CMK (cell line): Measurements from ENCODE around the gene MTX1.
A peak's percentile ranks its signal among the peaks of the same experiment; 100 is the strongest.
"Not testable (repeated sequence)": the region's sequence is repeated elsewhere in the genome, so short reads cannot be mapped to it uniquely, and the experiment has no call there.

Experiments
- DNase-seq: peaks from one replicate; pipeline ENCODE4 v3.0.0-alpha.2; 2010; ENCODE audit warnings: low read depth

MTX1 gene

GRCh38 chr1:155241069-155241679 lies 32.7 kb downstream of the MTX1 start:
- no peak for DNase-seq

- no peak for DNase-seq
Measured at GRCh38 chr1:155241841-155242264, 33.4 kb downstream of the MTX1 start.

- no peak for DNase-seq
Measured at GRCh38 chr1:155242805-155243358, 34.4 kb downstream of the MTX1 start.

GRCh38 chr1:155244368-155245162 lies 36.1 kb downstream of the MTX1 start:
- DNase-seq: peak; percentile 99

DNA sequence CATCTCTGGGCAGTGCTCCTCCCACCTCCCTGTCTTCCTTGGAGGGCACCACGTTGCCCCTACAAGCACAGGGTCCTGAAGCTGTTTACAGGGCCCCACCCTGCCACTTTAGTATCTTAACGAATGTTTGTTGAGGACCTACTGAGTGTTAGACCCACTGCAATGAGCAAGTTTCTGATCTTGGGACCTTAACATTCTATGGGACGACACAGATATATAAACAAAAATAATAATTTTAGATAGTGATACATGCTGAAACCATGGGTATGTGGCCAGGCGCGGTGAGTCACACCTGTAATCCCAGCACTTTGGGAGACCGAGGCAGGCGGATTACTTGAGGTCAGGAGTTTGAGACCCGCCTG lies 36.6 kb downstream of the MTX1 start:
- DNase-seq: no peak

DNA sequence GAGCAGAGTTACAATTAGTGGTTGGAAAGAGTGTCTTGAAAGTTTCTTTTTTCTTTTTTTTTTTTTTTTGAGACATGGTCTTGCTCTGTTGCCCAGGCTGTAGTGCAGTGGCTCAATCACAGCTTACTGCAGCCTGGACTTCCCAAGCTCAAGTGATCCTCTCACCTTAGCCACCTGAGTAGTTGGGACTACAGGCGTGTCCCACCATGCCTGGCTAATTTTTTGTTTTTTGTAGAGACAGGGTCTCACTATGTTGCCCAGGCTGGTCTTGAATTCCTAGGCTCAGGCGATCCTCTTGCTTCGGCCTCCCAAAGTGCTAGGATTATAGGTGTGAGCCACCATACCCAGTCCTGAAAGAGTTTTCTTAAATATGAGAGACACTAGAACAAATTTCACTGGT lies 38.3 kb downstream of the MTX1 start:
- DNase-seq: not testable (repeated sequence)

DNA sequence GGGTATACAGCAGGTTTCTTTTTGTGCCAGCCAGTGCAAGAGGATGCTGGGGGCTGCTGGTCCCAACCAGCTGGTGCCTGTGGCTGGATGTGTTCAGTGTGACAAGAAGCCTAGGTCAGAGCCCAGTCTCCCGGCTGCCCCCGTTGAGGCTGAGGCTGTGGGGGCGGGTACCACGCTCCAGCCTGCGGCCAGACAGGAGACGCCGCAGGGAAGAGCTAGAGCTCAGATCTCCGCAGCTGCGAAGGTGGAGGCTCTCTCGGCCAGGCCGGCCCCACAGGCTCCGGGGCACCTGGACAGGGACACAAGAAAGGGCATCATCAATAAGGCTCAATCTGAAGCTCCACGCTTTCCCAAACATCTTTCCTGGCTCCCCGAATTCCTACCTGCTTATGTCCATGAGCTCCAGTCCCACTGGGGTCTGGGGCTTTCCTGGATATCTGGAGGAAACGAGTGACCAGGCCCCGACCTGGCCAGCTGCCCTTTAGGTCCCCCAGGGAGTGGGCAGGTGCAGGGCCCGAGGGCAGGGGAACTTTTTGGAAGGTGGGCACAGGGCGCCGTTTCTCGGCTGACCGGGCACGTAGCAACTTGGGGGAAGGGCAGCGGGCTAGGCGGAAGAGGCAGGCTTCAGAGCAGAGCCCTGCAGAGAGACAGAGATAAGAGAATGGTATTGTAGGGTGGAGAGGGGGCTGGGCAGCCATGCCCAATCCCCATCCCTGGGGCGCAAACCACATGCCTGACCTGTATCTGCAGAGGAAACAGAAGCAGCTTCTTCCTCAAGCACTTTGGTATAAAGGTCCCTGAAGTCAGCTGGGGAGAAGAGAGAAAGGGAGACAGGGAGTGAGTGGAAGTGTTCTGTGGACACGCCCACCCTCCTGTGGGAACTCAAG lies 39.4 kb downstream of the MTX1 start:
- DNase-seq: peak; percentile 84

GRCh38 chr1:155250246-155250632 lies 41.7 kb downstream of the MTX1 start:
- DNase-seq: peak; percentile 79

DNA sequence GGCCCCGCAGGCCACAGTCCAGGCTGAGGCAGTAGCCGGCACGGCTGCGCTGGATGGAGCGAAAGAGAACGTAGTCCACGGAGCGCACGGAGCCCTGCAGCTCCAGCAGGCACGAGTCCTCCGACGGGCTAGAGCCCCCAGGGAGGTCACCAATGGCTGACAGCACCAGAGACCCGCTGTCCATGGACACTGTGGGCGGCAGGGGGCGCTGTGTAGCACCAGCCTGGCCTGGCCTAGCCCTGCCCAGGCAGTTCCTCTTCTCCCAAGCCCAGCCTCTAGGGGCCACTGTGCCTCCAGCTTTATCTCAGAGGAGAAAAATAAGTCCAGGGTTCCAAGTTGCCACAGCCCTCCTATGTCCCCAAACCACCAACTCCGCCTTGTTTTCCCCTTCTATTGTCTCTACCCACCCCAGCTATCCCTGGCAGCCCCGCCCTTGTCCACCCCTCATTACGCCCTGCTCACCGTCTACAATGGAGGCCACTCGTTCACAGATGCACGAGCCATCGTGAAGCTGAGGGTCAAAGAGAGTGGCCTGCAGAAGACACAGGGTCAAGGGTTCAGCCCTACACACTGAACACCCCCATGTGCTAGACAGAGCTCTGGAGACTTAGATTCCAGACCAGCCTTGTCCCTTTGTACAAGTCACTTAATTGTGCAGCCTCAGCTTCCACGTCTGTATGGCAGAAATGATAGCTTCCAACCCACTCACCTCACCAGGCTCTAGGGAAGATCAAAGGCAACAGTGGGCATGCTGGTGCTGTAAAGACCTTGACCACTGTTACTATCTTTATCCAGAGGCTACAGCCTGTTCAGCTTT lies 42.3 kb downstream of the MTX1 start:
- DNase-seq: peak; percentile 89

DNA sequence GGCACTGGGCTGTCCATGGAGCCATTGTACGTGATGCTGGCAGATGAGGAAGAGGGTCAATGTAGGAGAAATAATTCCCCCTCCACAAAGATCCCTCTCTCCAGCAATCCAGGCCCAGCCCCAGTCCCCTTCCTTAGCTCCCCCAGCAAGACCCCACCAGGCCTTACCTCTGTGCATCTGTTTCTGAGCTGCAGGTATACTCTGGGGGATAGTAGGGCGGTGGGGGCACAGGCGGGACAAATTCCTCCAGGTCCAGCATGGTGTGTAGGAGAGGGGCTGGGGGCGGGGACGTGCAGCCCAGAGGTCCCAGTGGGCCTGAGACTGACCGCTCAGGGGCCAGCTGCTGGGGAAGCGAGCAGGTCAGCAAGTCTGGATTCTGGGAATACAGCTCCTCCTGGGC lies 43.1 kb downstream of the MTX1 start:
- no peak for DNase-seq

GRCh38 chr1:155253208-155253607 lies 44.7 kb downstream of the MTX1 start:
- DNase-seq: no peak

GRCh38 chr1:155253797-155254196 lies 45.3 kb downstream of the MTX1 start:
- DNase-seq: no peak

- DNase-seq: no peak
Measured at GRCh38 chr1:155254228-155254713, 45.8 kb downstream of the MTX1 start.

GRCh38 chr1:155254714-155255242 lies 46.3 kb downstream of the MTX1 start:
- DNase-seq: no peak

- DNase-seq: peak; percentile 70
Measured at GRCh38 chr1:155255243-155256007, 46.9 kb downstream of the MTX1 start, which contains the start of gene ENTREP3. Gene ENTREP3 (minus strand): TSS chr1:155255483. CDS start chr1:155254877, 606 bp downstream.

DNA sequence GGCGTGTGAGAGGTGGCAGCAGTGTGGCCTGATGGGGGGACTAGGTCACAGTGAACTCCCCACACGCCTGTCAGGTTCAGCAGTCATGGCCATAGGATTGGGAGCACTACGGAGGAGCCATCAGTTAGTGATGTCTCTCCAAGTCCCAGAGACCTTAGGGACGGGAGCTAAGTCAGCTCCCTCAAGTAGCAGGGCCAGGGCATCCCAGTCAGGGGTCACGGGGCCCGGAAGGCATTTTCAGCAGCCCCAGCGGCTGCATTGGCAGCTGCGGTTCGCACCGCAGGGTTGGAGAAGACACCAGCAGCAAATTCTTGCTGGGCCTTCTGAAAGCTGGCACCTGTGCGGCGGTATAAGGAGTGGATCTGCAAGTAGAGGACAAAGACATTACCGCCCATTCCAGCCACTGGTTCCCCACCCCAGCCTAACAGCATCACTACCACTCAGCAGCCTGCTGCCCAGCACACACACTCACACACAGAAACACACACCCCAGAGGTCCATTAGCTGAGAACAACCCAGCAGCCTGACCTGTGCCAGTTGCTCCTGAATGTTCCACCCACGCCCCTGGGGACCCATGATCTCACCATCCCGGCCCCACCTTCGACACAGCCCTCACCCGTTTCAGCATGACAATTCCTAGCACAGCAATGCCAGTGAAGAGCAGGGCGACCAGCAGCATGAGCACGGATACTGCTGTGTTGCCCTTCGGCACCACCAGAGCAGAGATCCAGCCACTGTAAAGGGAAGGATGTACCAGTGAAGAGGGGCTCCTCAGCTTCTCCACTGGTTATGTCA lies 47.8 kb downstream of the MTX1 start:
- DNase-seq: no peak

DNA sequence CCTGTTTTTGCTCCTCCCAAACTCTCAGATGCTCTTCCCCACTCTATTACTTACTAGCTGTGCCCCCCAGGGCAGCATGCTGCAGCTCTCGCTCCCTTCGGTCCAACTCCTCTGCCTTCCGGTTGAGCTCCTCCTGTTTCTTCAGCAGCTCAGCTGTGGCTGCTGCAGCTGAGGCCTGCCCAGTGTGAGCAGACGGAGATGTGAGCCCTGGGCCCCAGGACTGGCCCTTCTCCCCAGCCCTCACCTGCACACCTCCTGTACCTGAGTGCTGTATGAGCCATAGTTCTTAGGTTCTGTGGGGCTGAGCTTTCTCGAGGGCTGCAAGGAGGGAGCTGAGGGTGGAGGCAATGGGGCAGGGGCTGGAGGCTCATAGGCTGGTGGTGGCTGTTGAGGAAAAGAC lies 51.8 kb downstream of the MTX1 start:
- DNase-seq: no peak

GRCh38 chr1:155261493-155261851 lies 53.0 kb downstream of the MTX1 start:
- DNase-seq: no peak

DNA sequence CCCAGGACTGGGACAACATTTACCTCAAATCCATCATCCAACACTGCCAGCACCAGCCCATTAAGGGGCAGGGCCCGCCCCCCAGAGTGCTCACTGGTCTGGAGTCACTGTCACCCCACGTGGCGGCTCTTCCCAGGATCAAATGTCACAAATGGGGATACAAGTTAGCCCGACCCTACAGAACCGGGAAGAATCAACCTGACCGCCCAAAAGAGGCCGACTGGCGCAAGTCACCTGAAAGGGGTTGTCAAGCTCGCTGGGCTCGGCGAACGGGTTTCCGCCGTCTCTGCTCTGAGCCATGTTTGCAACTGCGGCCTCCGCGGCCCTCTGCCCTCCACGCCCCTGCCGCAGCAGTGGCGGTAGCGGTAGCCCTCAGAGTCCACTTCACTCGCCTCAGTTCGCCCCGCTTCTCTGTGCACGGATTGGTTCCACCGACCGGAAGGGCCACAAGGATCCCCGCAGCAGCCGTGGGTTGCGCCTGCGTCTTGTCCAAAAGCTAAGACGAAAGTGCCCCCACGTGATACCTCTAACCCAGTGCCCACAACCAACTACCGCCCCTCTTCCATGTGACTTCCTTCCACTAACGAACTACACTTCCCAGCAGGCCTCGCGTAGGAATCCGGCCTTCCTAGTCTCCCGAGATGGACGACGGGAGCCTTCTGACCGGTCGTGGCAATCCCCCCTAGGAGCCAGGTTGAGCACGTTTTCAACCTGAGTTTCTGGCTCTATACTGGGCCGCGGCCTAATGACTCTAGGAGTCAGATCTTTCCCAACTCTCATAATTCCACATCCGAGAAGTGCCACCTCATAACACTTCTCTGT lies 53.6 kb downstream of the MTX1 start, which contains the start of gene SCAMP3:
SCAMP3 (minus strand) TSS at position 509 of the 822 bp plus-strand sequence; CDS start at position 300, 209 bp downstream.
- peak; percentile 94 for DNase-seq
